Mucosa of rectum (tissue), 2 donors: Measurements from ENCODE around the gene TXNRD2.

Experiments used
- H3K27ac ChIP-seq, 2 donors: one replicate each; pipeline ENCODE4 v1.7.0; 2013; ENCODE audit warnings: inconsistent platforms in 2 of 2, low read depth in 2 of 2, low read length in 2 of 2
- H3K27me3 ChIP-seq, 2 donors: one replicate each; pipeline ENCODE4 v1.7.0; 2013; ENCODE audit warnings: low read length in 2 of 2; ENCODE audit not compliant: control insufficient read depth in 2 of 2, insufficient read depth in 2 of 2
- H3K36me3 ChIP-seq, 2 donors: one replicate each; pipeline ENCODE4 v1.7.0; 2013; ENCODE audit warnings: low read length in 2 of 2; ENCODE audit not compliant: control insufficient read depth in 2 of 2, insufficient read depth in 2 of 2
- H3K4me1 ChIP-seq, 2 donors: one replicate each; pipeline ENCODE4 v1.7.0; 2013; ENCODE audit warnings: low read length in 2 of 2, mild to moderate bottlenecking in 1 of 2; ENCODE audit not compliant: control insufficient read depth in 2 of 2, insufficient read depth in 2 of 2
- H3K4me3 ChIP-seq, 2 donors: one replicate each; pipeline ENCODE4 v1.7.0; 2013; ENCODE audit warnings: low read length in 2 of 2
- H3K9ac ChIP-seq, 2 donors: one replicate each; pipeline ENCODE4 v1.7.0; 2013; ENCODE audit warnings: low read length in 2 of 2, low read depth in 1 of 2, mild to moderate bottlenecking in 1 of 2
- H3K9me3 ChIP-seq, 2 donors: one replicate each; pipeline ENCODE4 v1.7.0; 2013; ENCODE audit warnings: low read length in 2 of 2; ENCODE audit not compliant: control insufficient read depth in 2 of 2
- donor health status: healthy.
- donor health status: Normal muscosa, but diverticular disease.

Gene TXNRD2

GRCh38 chr22:19986011-19986409, 44.4 kb upstream of the TXNRD2 start:
- H3K36me3 ChIP-seq = no peaks in the 10 kb centered on the region
- peak overlapping the region; percentile 69 to 74 for H3K4me3 ChIP-seq
- no peak overlapping the region for H3K27ac ChIP-seq
- no peaks in the 10 kb centered on the region for H3K27me3 ChIP-seq
- H3K9ac ChIP-seq = peak overlapping the region; percentile 54 to 72
- H3K4me1 ChIP-seq = peaks cover 12 to 14% of the 10 kb centered on the region in 2 donors
- H3K9me3 ChIP-seq = no peaks in the 10 kb centered on the region

DNA sequence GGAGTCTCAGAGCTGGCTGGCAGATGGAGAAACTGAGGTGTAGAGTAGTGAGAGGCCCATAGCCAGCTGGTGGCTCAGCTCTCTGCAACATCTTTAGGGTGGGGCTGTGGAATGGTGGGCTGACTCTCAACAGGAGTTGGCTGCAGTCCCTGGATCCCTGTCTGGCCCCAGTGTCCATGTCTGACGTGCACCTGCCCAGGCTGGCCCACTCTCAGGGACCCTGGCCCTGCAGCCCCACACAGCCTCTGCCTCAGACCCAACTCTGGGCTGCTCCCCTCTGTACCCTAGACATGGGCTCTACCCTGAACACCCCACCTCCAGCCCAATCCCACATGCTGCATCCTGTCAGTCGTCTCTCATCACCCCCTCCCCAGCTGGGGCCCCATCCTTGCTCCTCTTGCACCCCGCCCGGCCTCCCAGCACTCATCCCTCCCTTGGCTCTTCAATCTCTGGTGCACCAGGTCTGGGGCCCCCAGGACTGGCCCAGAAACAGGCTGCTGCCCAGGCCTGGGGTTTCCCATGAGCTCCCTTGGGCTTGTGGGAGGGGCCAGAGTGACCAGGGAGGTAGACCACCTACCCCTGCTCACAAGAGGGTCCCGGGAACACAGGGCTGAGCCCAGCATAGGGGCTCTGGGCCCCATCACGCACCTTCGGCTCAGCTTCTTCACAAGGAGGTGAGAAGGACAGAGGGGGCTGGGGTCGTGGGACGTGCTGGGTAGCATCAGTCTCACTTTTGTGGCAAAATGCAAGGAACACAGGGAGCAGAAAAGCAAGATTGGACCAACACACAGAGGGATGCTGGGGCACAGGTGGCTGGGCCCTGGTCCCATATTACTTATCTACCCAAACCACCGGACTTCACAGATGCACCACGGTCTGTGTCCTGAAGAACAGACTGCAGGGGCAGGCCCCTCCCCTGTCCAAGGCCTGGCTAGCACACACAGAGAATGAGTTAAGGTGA, 43.5 kb upstream of the TXNRD2 start:
- H3K4me3 ChIP-seq = no peak overlapping the region
- H3K9ac ChIP-seq = no peak overlapping the region
- no peaks in the 10 kb centered on the region for H3K9me3 ChIP-seq
- no peaks in the 10 kb centered on the region for H3K36me3 ChIP-seq
- no peak overlapping the region for H3K27ac ChIP-seq
- no peaks in the 10 kb centered on the region for H3K27me3 ChIP-seq
- peaks cover 12 to 14% of the 10 kb centered on the region in 2 donors for H3K4me1 ChIP-seq

- H3K36me3 ChIP-seq = no peaks in the 10 kb centered on the region
- no peaks in the 10 kb centered on the region for H3K27me3 ChIP-seq
- no peak overlapping the region for H3K4me3 ChIP-seq
- no peak overlapping the region for H3K27ac ChIP-seq
- no peaks in the 10 kb centered on the region for H3K9me3 ChIP-seq
- H3K4me1 ChIP-seq = peaks cover 12 to 14% of the 10 kb centered on the region in 2 donors
- no peak overlapping the region for H3K9ac ChIP-seq
These were observed 42.7 kb upstream of the TXNRD2 start for GRCh38 chr22:19984201-19984753.

DNA sequence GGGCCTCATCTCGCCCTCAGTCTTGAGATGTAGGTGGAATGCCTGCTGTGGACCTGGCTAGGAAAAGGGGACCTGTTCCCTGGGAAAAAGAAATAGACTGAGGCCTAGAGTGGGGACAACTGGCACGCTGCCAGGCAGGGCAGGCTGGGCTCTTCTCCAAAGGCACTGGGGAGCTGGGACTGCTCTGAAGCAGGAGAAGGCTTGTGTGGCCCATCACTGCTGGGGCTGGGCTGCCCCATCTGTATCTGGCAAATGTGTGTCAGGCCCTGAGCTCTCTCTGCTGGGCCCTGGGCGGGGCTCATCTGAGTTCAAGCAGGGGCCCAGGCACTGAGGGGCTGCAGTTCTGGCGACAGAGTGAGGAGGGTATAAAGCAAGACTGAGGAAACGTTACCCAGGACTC, 42.1 kb upstream of the TXNRD2 start:
- H3K9me3 ChIP-seq = no peaks in the 10 kb centered on the region
- H3K4me1 ChIP-seq = peaks cover 12 to 14% of the 10 kb centered on the region in 2 donors
- H3K9ac ChIP-seq = no peak overlapping the region
- no peak overlapping the region for H3K4me3 ChIP-seq
- no peaks in the 10 kb centered on the region for H3K36me3 ChIP-seq
- no peak overlapping the region for H3K27ac ChIP-seq
- no peaks in the 10 kb centered on the region for H3K27me3 ChIP-seq

DNA sequence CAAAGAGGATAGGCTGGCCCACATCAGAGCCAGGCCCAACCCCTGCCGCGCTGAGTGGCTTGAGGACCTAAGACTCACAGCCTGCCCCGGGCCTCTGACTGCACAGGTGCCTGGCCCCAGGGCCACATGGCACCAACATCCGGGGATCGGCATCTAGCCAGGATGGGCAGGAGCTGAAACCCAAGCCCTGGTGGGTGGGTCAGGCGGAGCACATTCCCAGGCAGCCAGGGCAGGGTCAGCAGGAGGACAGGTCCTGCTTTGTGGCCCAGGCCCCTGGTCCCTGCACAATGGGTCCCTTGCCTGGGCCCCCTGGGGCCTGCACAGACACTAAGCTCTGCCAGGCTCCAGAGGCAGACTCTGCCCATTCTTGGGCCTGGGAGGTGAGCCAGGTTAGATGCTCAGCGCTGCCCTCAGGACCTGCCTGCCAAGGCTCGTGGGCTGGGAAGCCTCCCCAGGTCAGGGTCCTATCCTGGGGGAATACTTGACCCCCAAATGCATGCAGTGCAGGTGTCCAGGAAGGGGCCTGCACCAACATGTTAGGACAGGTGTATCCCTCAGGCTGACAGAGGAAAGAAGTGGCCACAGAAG, 41.5 kb upstream of the TXNRD2 start:
- no peaks in the 10 kb centered on the region for H3K36me3 ChIP-seq
- H3K27me3 ChIP-seq = no peaks in the 10 kb centered on the region
- peaks cover 12 to 14% of the 10 kb centered on the region in 2 donors for H3K4me1 ChIP-seq
- H3K27ac ChIP-seq = no peak overlapping the region
- H3K9ac ChIP-seq = no peak overlapping the region
- H3K9me3 ChIP-seq = no peaks in the 10 kb centered on the region
- H3K4me3 ChIP-seq = no peak overlapping the region

GRCh38 chr22:19981961-19982920, 40.6 kb upstream of the TXNRD2 start:
- no peak overlapping the region for H3K4me3 ChIP-seq
- H3K4me1 ChIP-seq = peaks cover 9 to 14% of the 10 kb centered on the region in 2 donors
- H3K36me3 ChIP-seq = no peaks in the 10 kb centered on the region
- H3K9me3 ChIP-seq = no peaks in the 10 kb centered on the region
- H3K27me3 ChIP-seq = no peaks in the 10 kb centered on the region
- no peak overlapping the region for H3K9ac ChIP-seq
- no peak overlapping the region for H3K27ac ChIP-seq

DNA sequence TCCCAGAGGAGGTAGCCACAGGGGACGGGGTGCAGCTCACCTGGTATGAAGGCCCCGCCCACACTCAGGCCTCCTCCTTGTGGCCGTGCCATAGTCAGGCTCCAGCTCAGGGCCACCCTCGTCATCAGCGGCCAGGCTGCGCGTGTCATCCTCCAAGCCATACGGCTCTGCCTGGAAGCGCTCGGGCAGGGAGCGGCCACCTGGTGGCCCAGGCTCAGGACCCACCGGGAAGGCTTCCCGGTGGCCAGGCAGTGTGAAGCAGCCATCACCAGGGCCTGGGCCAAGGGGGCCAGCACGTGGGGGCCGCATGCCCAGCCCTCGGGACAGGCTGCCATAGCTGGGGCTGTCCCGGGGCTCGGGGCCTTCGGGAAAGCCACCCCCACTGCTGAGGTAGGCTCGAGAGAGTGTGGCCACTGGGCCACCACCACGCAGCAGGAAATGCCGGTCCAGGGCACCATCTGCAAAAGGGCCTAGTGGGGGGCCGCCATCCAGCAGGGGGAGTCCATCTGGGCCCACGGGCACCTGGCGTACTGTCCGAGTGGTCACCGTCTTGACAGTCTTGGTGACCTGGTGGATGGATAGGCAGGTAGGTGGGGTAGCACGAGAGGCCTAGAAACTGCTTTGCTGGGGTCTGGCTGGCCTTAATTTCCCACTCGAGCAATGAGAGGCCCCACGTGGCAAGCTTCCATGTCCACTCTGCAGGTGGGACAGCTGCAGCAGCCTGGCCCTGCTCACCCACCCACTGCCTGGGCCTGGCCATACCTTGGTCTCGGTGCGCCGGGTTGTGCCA, 39.7 kb upstream of the TXNRD2 start:
- Histone ChIP-seq H3K9me3 (no peaks in the 10 kb centered on the region), H3K9ac (no peak overlapping the region), H3K36me3 (no peaks in the 10 kb centered on the region), H3K4me3 (no peak overlapping the region), H3K27ac (no peak overlapping the region), H3K27me3 (no peaks in the 10 kb centered on the region), H3K4me1 (peaks cover 7 to 8% of the 10 kb centered on the region in 2 donors)

DNA sequence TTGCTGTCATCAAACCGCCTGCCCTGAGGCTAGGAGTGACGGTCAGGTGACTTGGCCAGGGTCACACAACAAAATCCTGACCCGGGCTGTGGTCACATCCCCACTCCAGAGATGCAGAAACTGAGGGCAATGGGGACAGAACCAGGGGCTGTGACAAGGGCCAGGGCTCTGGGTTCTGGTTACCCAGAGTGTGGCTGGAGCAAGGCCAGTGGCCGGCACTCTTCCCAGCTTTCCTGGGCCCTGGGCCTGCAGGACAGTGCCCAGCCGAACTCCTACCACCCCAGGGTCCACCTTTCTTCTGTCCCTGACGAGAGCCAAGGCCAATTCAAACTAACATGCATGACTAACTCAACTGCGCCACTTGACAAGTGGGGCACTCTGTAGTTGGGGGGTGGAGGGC, 39.1 kb upstream of the TXNRD2 start:
- H3K36me3 ChIP-seq = no peaks in the 10 kb centered on the region
- peaks cover under 1 to 2% of the 10 kb centered on the region in 2 donors for H3K4me1 ChIP-seq
- H3K9ac ChIP-seq = no peak overlapping the region
- H3K27ac ChIP-seq = no peak overlapping the region
- H3K27me3 ChIP-seq = no peaks in the 10 kb centered on the region
- no peaks in the 10 kb centered on the region for H3K9me3 ChIP-seq
- no peak overlapping the region for H3K4me3 ChIP-seq
